Gastroesophageal sphincter (tissue), 3 donors: ENCODE measurements around the gene S100A7.

Experiments
- CTCF ChIP-seq, 4 experiments: fragments of 200-600 bp in 2 of 4; fragments of 450-650 bp in 2 of 4; sonication (generic) in 1 of 4; IDR thresholded peaks; one replicate each; pipeline ENCODE4 v1.5.1; 2017 to 2019; ENCODE audit warnings: antibody characterized with exemption in 4 of 4, mild to moderate bottlenecking in 2 of 4, moderate library complexity in 2 of 4
- POLR2A ChIP-seq, 2 donors: fragments of 450-650 bp; IDR thresholded peaks; one replicate each; pipeline ENCODE4 v1.6.1; 2017; ENCODE audit warnings: antibody characterized with exemption in 2 of 2, mild to moderate bottlenecking in 2 of 2, moderate library complexity in 1 of 2
- POLR2AphosphoS5 ChIP-seq: sonication (generic); formaldehyde crosslinking; IDR thresholded peaks from one replicate; pipeline ENCODE4 v1.6.1; 2017; ENCODE audit warnings: antibody characterized with exemption

- TF ChIP-seq POLR2A (IDR thresholded peaks at IDR 0.05) (no peak), POLR2AphosphoS5 (no peak), CTCF (IDR thresholded peaks at IDR 0.05) (no peak)
Observed at GRCh38 chr1:153509036-153509435, 48.6 kb upstream of the S100A7 start.
